ENCODE results near the gene TPSG1.

DNA sequence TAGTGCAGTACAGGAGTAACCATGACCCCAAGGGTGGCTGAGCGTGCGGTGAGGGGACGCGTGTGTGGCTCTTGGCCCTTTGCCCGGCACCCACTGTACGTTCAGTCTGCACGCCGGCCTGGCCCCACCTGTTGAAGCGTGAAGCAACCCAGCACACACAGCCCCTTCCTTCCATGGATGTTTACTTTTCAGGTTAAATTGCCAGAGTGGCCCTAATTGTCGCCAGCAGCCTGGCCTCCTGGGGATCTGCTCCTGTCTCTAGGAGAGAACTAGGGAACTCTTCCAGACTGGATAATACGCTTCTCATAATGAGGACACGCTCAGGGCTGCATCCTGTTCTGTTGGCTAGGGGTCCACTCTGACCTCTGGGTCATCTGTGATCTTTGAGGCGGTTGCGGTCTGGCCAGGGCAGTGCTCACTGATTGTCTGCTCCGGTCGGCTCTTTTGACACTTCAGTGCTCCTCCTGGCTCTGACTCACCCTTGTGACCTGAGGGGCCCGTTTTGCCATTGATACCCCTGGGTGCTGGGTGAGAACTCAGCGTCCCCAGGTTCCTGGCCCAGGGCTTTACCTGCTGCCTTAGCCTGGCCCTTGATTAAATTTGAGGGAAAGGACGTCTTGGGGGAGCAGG is 27.7 kb downstream of the TPSG1 start:
- TF ChIP-seq, protein P1, sequence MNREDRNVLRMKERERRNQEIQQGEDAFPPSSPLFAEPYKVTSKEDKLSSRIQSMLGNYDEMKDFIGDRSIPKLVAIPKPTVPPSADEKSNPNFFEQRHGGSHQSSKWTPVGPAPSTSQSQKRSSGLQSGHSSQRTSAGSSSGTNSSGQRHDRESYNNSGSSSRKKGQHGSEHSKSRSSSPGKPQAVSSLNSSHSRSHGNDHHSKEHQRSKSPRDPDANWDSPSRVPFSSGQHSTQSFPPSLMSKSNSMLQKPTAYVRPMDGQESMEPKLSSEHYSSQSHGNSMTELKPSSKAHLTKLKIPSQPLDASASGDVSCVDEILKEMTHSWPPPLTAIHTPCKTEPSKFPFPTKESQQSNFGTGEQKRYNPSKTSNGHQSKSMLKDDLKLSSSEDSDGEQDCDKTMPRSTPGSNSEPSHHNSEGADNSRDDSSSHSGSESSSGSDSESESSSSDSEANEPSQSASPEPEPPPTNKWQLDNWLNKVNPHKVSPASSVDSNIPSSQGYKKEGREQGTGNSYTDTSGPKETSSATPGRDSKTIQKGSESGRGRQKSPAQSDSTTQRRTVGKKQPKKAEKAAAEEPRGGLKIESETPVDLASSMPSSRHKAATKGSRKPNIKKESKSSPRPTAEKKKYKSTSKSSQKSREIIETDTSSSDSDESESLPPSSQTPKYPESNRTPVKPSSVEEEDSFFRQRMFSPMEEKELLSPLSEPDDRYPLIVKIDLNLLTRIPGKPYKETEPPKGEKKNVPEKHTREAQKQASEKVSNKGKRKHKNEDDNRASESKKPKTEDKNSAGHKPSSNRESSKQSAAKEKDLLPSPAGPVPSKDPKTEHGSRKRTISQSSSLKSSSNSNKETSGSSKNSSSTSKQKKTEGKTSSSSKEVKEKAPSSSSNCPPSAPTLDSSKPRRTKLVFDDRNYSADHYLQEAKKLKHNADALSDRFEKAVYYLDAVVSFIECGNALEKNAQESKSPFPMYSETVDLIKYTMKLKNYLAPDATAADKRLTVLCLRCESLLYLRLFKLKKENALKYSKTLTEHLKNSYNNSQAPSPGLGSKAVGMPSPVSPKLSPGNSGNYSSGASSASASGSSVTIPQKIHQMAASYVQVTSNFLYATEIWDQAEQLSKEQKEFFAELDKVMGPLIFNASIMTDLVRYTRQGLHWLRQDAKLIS (CRISPR knock-in tag; IDR thresholded peaks at IDR 0.05; ENCODE audit: borderline replicate concordance): no peak
- TF ChIP-seq ZNF263 (CRISPR knock-in tag; IDR thresholded peaks at IDR 0.05; ENCODE audit: low read depth) (no peak), ATF1 (CRISPR knock-in tag; IDR thresholded peaks at IDR 0.05) (no peak), JUN (CRISPR knock-in tag; IDR thresholded peaks at IDR 0.05) (no peak), IRF2 (CRISPR knock-in tag; IDR thresholded peaks at IDR 0.05; ENCODE audit: borderline replicate concordance, low read depth) (no peak)
- TF ChIP-seq, protein P2, sequence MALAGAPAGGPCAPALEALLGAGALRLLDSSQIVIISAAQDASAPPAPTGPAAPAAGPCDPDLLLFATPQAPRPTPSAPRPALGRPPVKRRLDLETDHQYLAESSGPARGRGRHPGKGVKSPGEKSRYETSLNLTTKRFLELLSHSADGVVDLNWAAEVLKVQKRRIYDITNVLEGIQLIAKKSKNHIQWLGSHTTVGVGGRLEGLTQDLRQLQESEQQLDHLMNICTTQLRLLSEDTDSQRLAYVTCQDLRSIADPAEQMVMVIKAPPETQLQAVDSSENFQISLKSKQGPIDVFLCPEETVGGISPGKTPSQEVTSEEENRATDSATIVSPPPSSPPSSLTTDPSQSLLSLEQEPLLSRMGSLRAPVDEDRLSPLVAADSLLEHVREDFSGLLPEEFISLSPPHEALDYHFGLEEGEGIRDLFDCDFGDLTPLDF (CRISPR knock-in tag; IDR thresholded peaks at IDR 0.05): no peak
- TF ChIP-seq, protein P3, sequence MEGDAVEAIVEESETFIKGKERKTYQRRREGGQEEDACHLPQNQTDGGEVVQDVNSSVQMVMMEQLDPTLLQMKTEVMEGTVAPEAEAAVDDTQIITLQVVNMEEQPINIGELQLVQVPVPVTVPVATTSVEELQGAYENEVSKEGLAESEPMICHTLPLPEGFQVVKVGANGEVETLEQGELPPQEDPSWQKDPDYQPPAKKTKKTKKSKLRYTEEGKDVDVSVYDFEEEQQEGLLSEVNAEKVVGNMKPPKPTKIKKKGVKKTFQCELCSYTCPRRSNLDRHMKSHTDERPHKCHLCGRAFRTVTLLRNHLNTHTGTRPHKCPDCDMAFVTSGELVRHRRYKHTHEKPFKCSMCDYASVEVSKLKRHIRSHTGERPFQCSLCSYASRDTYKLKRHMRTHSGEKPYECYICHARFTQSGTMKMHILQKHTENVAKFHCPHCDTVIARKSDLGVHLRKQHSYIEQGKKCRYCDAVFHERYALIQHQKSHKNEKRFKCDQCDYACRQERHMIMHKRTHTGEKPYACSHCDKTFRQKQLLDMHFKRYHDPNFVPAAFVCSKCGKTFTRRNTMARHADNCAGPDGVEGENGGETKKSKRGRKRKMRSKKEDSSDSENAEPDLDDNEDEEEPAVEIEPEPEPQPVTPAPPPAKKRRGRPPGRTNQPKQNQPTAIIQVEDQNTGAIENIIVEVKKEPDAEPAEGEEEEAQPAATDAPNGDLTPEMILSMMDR (IDR thresholded peaks at IDR 0.05): no peak
